Measurements from ENCODE around the gene PA2G4. TPM values are rescaled to one million over a fixed set of nuclear protein-coding genes. Genes with fewer than 3 reads are reported as not detected.

Gene PA2G4
- total and polyA plus RNA-seq, 10 of the 15 experiments (the other 5 are each of a cell fraction or from before 2014, with no cell fraction given), result 148 to 514 (median 406) TPM

- SMC1A ChIA-PET (ENCODE audit: uncharacterized antibody, unreplicated experiment), result no interaction called here
- CTCF ChIA-PET, result no interaction called here
- Histone ChIP-seq H3K4me2 (ENCODE audit: control insufficient read depth, insufficient read depth) (no peak overlapping the region), H3K27ac (ENCODE audit: control insufficient read depth, insufficient read depth) (no peak overlapping the region), H3K27me3 (replicated peaks in 1 of 2; ENCODE audit: control insufficient read depth in 2 of 2, insufficient read depth in 2 of 2, low read length in 1 of 2) (no peaks in the 10 kb centered on the region), H3K9ac (ENCODE audit: control insufficient read depth, insufficient read depth, low read length) (no peak overlapping the region), H3K4me3 (no peak overlapping the region), H3K79me2 (ENCODE audit: control insufficient read depth, insufficient read depth, low read length) (peaks cover 3% of the 10 kb centered on the region; the same call in 1 of the 2 replicates), H3K4me1 (ENCODE audit: control insufficient read depth, insufficient read depth, low read length) (no peaks in the 10 kb centered on the region; the same call in 1 of the 2 replicates), H3K36me3 (ENCODE audit: control insufficient read depth in 2 of 2, insufficient read depth in 2 of 2, low read length in 1 of 2) (peaks cover 24 to 29% of the 10 kb centered on the region in 2 experiments), H3K9me3 (replicated peaks; ENCODE audit: control insufficient read depth, insufficient read depth, low read length) (no peaks in the 10 kb centered on the region), H2AFZ (ENCODE audit: control insufficient read depth, low read depth, low read length) (no peak overlapping the region), H4K20me1 (ENCODE audit: control insufficient read depth, insufficient read depth) (no peaks in the 10 kb centered on the region)
- ATAC-seq, result no peak
- RAD21 ChIA-PET (ENCODE audit: unreplicated experiment), result no interaction called here
- no peak for DNase-seq (ENCODE audit: low read depth, low spot score)
- 100% methylated on average over 6 of the region's 6 CpGs for WGBS (ENCODE audit: insufficient coverage, insufficient replicate concordance, low lambda C conversion rate, missing lambda C conversion rate)
- BruUV-seq (replicated peaks), result no TSS peak
- intact Hi-C loops (cut with micrococcal nuclease; ENCODE audit: unreplicated experiment) (no loop called here), in situ Hi-C loops (cut with MboI) (loop anchor here (5.0 kb wide), 1 partner anchor 52 kb away; the partner anchor contains the start of gene SMARCC2)
- FAIRE-seq, result no peak
- POLR2A ChIA-PET, result no interaction called here
- TF ChIP-seq CHD4 (IDR thresholded peaks at IDR 0.05), result no peak
- TF ChIP-seq KAT2A (conservative IDR thresholded peaks at IDR 0.05; ENCODE audit: control insufficient read depth, low read depth, low read length), result no peak
- no peak for TF ChIP-seq BCL11A (IDR thresholded peaks at IDR 0.05; ENCODE audit: low read depth, low read length)
- no peak for TF ChIP-seq KLF5 (IDR thresholded peaks at IDR 0.05; ENCODE audit: partially characterized antibody)
- no peak for TF ChIP-seq IRF4 (IDR thresholded peaks at IDR 0.05; ENCODE audit: low read depth, low read length)
- no peak for TF ChIP-seq PRDM15 (CRISPR knock-in tag; IDR thresholded peaks at IDR 0.05)
- TF ChIP-seq ATF2 (IDR thresholded peaks at IDR 0.05; ENCODE audit: low read length), result no peak
- no peak for TF ChIP-seq SUZ12 (IDR thresholded peaks at IDR 0.05; ENCODE audit: unreplicated experiment)
- TF ChIP-seq REST (IDR thresholded peaks at IDR 0.05; ENCODE audit: low read depth, low read length), result no peak
- no peak for TF ChIP-seq MYC (IDR thresholded peaks at IDR 0.05; ENCODE audit: insufficient read depth, insufficient read length, insufficient replicate concordance, low read length, severe bottlenecking)
- no peak for TF ChIP-seq YY1 (IDR thresholded peaks at IDR 0.05; ENCODE audit: low read depth, low read length)
- TF ChIP-seq USF2 (IDR thresholded peaks at IDR 0.05; ENCODE audit: borderline replicate concordance, low read depth, low read length), result no peak
- no peak for TF ChIP-seq MYB (IDR thresholded peaks at IDR 0.05; ENCODE audit: borderline replicate concordance, low read depth, low read length)
Observed at GRCh38 chr12:56134897-56135296, 30.5 kb downstream of the PA2G4 start.
